ENCODE data around the gene KRTAP2-1. TPM values are rescaled to one million over a fixed set of nuclear protein-coding genes. Genes with fewer than 3 reads are reported as not detected.

The KRTAP2-1 gene
- total and polyA plus RNA-seq, 2 of the 8 experiments (the other 6 are each of a cell fraction or from before 2014, with no cell fraction given): not detected

GRCh38 chr17:41096055-41096454 is 48.9 kb upstream of the KRTAP2-1 start:
- FAIRE-seq (no peak), DNase-seq (ENCODE audit: low read depth in 1 of 2, low spot score in 2 of 2) (no peak)
- Histone ChIP-seq H3K14ac (ENCODE audit: insufficient read length) (no peak overlapping the region), H3K23ac (ENCODE audit: insufficient read length) (no peak overlapping the region), H3K9me3 (ENCODE audit: insufficient read depth in 2 of 2, low read depth in 1 of 2, low read length in 1 of 2) (peaks cover 3 to 6% of the 10 kb centered on the region in 2 experiments; a peak in 1 of 4 replicates), H4K20me1 (replicated peaks in 1 of 2; ENCODE audit: control insufficient read depth in 1 of 2, insufficient read depth in 2 of 2, low read length in 2 of 2) (no peaks in the 10 kb centered on the region), H2BK5ac (ENCODE audit: low read depth, low read length) (no peak overlapping the region), H4K8ac (ENCODE audit: extremely low read depth, insufficient read depth, low read length) (no peak overlapping the region), H2AK5ac (ENCODE audit: low read depth, low read length) (no peak overlapping the region), H3K4me3 (ENCODE audit: extremely low read depth in 1 of 4, insufficient read depth in 2 of 4, low read depth in 3 of 4, low read length in 4 of 4) (no peak overlapping the region), H4K91ac (replicated peaks; ENCODE audit: insufficient read length, low read length) (no peak overlapping the region), H3K18ac (ENCODE audit: extremely low read depth, low read length) (no peak overlapping the region), H3K4me1 (replicated peaks in 1 of 4; ENCODE audit: control insufficient read depth in 3 of 4, insufficient read depth in 4 of 4, low read length in 3 of 4) (no peaks in the 10 kb centered on the region), H2AFZ (ENCODE audit: low read length) (no peak overlapping the region), H2BK20ac (ENCODE audit: low read length) (no peak overlapping the region), H3K9ac (replicated peaks in 1 of 4; ENCODE audit: extremely low read depth in 1 of 4, low read depth in 3 of 4, low read length in 3 of 4) (no peak overlapping the region), H4K5ac (ENCODE audit: insufficient read length, low read depth, low read length) (no peak overlapping the region), H3K56ac (replicated peaks; ENCODE audit: insufficient read length, low read depth, low read length) (no peak overlapping the region), H3K36me3 (ENCODE audit: control insufficient read depth in 2 of 4, insufficient read depth in 4 of 4, low read length in 3 of 4) (no peaks in the 10 kb centered on the region), H3K27me3 (replicated peaks in 1 of 4; ENCODE audit: control insufficient read depth in 3 of 4, extremely low read depth in 1 of 4, insufficient read depth in 3 of 4, low read length in 3 of 4) (no peaks in the 10 kb centered on the region), H3K79me2 (ENCODE audit: control insufficient read depth in 1 of 2, insufficient read depth in 2 of 2, low read length in 2 of 2) (no peaks in the 10 kb centered on the region), H3K4ac (replicated peaks; ENCODE audit: insufficient read length, low read depth, low read length) (no peak overlapping the region), H2BK120ac (replicated peaks; ENCODE audit: low read depth, low read length) (no peak overlapping the region), H3K79me1 (ENCODE audit: low read depth, low read length) (no peaks in the 10 kb centered on the region), H2BK15ac (ENCODE audit: low read length) (no peak overlapping the region), H3K23me2 (ENCODE audit: low read depth, low read length) (no peaks in the 10 kb centered on the region), H3K27ac (ENCODE audit: low read depth, low read length) (no peak overlapping the region), H3K4me2 (ENCODE audit: insufficient read depth in 1 of 2, low read depth in 2 of 2, low read length in 2 of 2) (no peak overlapping the region), H2BK12ac (ENCODE audit: low read depth, low read length) (no peak overlapping the region)
- 86% methylated on average over 7 of the region's 7 CpGs; no CpG with 5 or more reads in 1 of the 2 experiments for WGBS, 2 experiments (ENCODE audit: extremely low coverage in 1 of 2, insufficient coverage in 1 of 2, insufficient read length in 1 of 2, insufficient replicate concordance in 2 of 2, low coverage in 1 of 2, low lambda C conversion rate in 2 of 2, missing lambda C conversion rate in 1 of 2)
- ChIA-PET POLR2A (ENCODE audit: partially characterized antibody) (no interaction called here), CTCF (ENCODE audit: partially characterized antibody) (no interaction called here)
- TF ChIP-seq ATF2 (IDR thresholded peaks at IDR 0.05; ENCODE audit: low read length) (no peak), NRF1 (IDR thresholded peaks at IDR 0.05; ENCODE audit: low read depth, low read length) (no peak), BACH1 (IDR thresholded peaks at IDR 0.05; ENCODE audit: low read length) (no peak), SIN3A (conservative IDR thresholded peaks at IDR 0.05 in 1 of 2, IDR thresholded peaks at IDR 0.05 in 1 of 2; ENCODE audit: low read depth in 1 of 2, low read length in 2 of 2) (no peak), KDM1A (IDR thresholded peaks at IDR 0.05; ENCODE audit: borderline replicate concordance, low read length) (no peak), ASH2L (IDR thresholded peaks at IDR 0.05; ENCODE audit: low read length) (no peak), CEBPB (IDR thresholded peaks at IDR 0.05; ENCODE audit: low read depth, low read length) (no peak), RAD21 (IDR thresholded peaks at IDR 0.05 in 1 of 2, conservative IDR thresholded peaks at IDR 0.05 in 1 of 2; ENCODE audit: low read depth in 2 of 2, low read length in 2 of 2) (no peak), MAX (IDR thresholded peaks at IDR 0.05) (no peak), POLR2A (IDR thresholded peaks at IDR 0.05; ENCODE audit: control extremely low read depth in 1 of 2, low read depth in 2 of 2, low read length in 2 of 2) (no peak)
- TF ChIP-seq, protein P1, sequence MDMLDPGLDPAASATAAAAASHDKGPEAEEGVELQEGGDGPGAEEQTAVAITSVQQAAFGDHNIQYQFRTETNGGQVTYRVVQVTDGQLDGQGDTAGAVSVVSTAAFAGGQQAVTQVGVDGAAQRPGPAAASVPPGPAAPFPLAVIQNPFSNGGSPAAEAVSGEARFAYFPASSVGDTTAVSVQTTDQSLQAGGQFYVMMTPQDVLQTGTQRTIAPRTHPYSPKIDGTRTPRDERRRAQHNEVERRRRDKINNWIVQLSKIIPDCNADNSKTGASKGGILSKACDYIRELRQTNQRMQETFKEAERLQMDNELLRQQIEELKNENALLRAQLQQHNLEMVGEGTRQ (IDR thresholded peaks at IDR 0.05; ENCODE audit: low read length): no peak

All from H1 (cell line).